NCI-H82 treated with DMSO at 0.1 percent for 48 hours (cell line): ENCODE data around the gene ABO.
"Not testable (repeated sequence)": the region's sequence is repeated elsewhere in the genome, so short reads cannot be mapped to it uniquely, and the experiment has no call there.

ENCODE experiments used
- DNase-seq: peaks from one replicate; lab custom pipeline; 2025; ENCODE audit not compliant: unreplicated experiment; lab: John Stamatoyannopoulos, UW

Gene ABO

GRCh38 chr9:133207021-133207531 is 67.9 kb downstream of the ABO start:
- DNase-seq, result no peak

GRCh38 chr9:133205996-133206931 is 68.7 kb downstream of the ABO start:
- no peak for DNase-seq

GRCh38 chr9:133205481-133205887 is 69.5 kb downstream of the ABO start:
- not testable (repeated sequence) for DNase-seq
